IPS DF 4.7 (cell line): ENCODE results near the gene FILIP1L.

Source experiments
- DNase-seq: peaks from one replicate; pipeline ENCODE4 v3.0.0-alpha.2; 2013; ENCODE audit warnings: low spot score; ENCODE audit errors: extremely low read depth

Gene FILIP1L

GRCh38 chr3:99896482-99896881, 217.8 kb downstream of the FILIP1L start:
- DNase-seq: no peak

- DNase-seq: no peak
Observed at GRCh38 chr3:99895703-99896441, 218.4 kb downstream of the FILIP1L start.

DNA sequence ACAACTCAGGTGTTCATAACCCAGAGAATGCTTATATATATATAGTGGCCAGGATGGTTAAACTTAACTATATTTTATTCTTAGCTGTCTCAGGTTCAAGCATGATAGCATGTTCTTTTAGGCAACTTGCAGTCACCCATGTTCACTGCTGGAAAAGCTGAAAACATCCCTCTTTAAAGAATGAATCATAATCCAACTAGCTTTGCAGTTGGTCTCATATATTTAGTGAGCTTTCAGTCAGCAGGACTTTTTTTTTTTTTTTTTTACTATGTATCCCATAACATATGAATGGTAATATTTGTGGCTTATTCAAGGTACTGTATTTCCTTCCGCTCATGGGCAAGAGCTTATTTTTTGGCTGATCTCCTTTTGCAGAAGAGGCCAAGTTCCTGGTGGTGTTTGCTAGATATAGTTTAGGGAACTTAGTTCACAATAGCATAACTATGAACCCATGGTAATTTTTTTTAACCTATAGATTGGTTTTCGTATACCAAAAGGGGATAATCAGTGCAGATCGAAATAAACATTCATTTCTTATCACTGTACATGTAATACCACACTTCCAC, 219.1 kb downstream of the FILIP1L start:
- DNase-seq: no peak

DNA sequence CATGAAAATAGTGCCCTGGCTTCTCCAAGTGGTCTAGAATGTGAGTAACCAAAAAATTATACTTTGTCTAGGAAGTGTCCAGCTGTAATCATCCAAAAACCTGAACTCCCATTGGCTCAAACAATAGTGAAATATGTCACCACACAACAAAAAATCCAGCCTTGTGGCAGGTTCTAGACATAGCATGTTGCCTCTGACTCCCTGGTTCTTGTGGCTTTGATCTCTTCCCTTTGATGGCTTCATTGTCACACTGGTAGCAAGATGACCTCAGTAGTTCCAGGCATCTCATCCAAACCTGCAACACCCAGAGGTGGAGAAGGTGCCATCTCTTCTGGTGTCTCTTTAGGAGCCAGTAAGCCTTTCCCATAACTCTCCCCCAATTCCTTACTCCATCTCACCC, 222.0 kb downstream of the FILIP1L start:
- no peak for DNase-seq

- DNase-seq: no peak
Observed at GRCh38 chr3:99891610-99892285, 222.6 kb downstream of the FILIP1L start.

DNA sequence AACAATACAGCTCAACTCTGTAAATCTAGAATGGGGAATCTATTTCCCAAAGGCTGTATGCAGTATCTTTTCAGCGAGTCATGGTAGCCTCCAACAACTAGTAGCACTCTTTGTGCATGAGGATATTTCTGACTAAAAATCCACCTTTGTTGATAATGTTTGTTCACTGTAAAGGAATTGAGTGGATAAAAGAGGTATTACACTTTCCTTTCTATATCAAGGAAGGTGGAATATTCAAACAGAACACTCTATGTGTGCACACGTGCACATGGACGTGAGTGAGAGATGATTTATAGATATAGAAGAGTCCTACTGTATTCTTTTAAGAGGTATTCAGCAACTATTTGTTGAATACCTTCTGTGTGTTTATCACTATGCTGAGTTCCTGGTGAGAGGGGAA, 228.4 kb downstream of the FILIP1L start:
- no peak for DNase-seq

DNA sequence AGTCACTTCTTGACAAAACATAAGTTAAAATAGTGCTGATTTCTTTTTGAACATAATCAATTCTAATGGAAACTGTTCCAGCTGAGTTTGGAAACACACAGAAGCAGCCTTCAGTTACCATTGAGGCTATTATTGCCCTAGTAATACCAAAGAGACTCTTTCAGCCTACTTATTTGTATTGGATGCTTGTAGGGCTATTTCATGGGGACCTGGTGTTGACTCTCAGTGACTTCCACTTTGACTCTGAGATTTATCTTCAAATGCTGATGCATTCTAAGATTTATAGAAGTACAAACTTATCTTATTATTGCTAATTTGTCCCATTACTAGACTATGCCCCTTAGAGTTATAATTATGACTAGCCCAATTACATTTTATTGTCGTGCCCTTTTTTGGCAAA, 229.2 kb downstream of the FILIP1L start:
- no peak for DNase-seq

DNA sequence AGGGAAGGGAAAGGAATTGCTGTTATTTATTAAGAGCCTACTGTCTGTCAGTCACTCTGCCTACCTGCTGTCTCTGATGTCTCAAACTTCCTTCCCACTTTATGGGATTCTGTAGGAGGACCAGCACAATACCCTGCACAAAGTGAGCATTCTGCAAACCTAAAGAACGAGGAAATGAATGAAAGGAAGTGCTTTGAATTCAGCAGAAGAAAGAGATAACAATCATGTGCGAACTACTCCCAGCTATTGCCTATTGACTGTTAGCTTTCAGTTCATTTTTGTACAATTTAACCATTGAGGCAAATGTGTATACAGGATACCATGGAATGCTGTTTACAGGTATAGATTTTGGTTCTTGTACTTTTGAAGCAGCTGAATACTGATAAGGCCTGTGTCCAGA, 229.8 kb downstream of the FILIP1L start:
- no peak for DNase-seq

GRCh38 chr3:99883693-99884092, 230.6 kb downstream of the FILIP1L start:
- no peak for DNase-seq

GRCh38 chr3:99883138-99883461, 231.2 kb downstream of the FILIP1L start:
- DNase-seq: no peak

- no peak for DNase-seq
Observed at GRCh38 chr3:99882436-99883137, 231.7 kb downstream of the FILIP1L start.

- no peak for DNase-seq
Observed at GRCh38 chr3:99881121-99881524, 233.2 kb downstream of the FILIP1L start.

DNA sequence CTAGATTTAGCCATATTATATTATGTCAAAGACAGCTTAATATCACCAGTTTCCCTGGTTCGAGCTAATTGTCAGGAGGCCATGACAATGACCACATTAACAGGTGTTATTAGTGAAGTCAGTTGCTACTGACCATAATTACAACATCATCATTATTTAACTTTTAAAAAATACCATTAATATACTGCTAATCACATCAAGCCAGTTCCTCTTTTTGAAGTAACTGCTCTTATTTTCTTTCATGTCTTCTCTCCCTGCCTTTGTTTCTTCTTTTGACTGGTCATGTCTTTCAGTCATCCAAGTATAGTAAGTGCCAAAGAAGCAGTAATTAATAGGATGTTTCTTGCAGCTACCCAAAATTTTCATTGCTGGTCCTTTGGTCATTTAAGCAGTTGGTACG, 235.0 kb downstream of the FILIP1L start:
- DNase-seq: no peak

- DNase-seq: no peak
Observed at GRCh38 chr3:99878005-99878404, 236.3 kb downstream of the FILIP1L start.

DNA sequence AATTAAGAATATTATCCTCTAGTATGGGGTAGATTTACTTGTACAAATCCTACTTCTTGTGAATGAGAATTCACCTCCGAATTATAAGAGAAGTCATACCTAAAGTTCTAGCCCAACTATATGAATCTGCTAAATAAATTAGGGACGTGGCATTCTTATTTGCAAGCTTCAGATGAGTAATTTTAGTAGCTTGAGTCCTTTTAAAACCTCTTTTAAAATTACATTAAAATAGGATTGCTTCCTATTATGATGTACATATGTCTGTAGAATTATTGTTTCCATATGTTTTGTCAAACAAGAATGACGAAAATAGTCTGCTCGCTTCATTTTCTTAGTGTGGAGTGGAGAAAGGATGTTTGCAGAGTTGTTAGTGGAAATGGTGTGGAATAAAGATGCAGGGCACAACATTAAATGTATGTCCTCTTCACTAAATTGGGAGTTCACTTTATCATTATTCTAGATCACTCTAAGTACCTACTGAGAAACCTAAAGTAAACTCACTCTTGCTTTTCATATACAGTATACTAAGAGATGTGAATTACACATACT, 237.2 kb downstream of the FILIP1L start:
- no peak for DNase-seq

GRCh38 chr3:99875929-99876841, 238.1 kb downstream of the FILIP1L start:
- no peak for DNase-seq

DNA sequence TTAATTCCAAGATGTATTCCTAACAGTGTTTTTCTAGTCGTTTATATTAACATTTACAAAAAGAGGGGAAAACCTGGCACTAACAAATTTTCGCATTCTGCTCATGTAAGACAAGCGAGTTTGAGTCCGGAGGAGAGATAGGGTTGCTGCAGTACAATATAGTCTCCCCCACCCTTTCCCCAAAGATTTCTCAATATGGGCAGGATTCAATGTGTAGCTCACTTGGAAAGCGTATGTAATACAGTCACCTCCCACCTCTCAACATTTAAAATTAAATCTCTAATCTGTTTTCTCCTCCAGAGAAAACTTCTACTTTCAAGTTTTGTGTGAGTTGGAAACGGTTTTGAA, 238.7 kb downstream of the FILIP1L start:
- no peak for DNase-seq

DNA sequence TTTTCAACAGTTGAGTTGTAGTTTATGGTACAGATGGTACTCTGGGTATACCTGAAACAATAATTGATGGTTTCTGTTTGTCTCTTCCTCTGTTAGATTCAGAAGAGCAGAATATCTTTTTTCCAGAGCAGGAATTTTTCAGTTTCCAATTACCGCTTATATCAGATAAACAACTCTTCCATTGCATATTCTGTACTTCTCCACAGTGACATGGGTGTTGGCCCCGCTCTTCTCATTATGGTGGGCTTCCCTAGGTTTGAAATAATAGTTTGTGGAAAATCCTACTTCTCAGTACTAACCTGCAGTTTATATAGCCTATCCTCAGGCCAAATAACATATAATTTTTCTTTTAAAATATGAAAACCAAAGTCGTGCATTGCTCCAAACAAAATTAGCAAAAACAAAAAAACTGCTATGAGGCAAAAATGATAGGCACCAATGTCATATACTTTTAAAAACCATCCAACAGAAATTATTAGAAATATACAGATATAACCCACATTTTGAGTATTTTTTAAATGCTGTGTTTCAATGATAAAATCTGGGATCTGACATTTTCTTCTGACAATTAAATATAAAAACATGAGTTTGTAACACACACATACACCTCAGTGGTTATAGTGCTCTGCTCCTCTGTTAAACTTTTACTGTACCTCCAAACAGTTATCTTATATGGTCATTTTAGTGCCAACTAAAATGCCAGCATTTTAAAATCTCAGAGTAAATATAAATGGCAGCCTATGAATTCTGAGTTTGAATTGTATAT, 239.9 kb downstream of the FILIP1L start:
- no peak for DNase-seq

- DNase-seq: no peak
Observed at GRCh38 chr3:99873269-99874102, 240.8 kb downstream of the FILIP1L start.

DNA sequence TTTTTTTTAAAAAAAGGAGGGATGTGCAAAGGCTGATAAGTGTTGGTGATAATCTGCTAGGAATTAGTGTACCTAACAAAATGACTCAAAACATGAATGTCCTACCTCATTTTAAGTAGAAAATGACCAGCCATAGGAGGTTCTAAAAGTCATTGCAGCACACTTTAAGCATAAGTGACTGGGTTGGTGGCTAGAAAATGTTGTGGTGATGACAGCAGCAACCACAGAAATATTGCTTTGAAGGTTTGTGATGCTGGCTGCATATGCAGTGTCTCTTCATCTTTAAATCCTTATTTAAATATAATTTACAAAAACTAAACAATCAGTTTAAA, 241.4 kb downstream of the FILIP1L start:
- no peak for DNase-seq
